Measurements from ENCODE around the gene CPM.
"Not testable (repeated sequence)": the region's sequence is repeated elsewhere in the genome, so short reads cannot be mapped to it uniquely, and the experiment has no call there.

- not testable (repeated sequence) for TF ChIP-seq EZH2 (IDR thresholded peaks at IDR 0.05; ENCODE audit: low read length)
- TF ChIP-seq, protein P1, sequence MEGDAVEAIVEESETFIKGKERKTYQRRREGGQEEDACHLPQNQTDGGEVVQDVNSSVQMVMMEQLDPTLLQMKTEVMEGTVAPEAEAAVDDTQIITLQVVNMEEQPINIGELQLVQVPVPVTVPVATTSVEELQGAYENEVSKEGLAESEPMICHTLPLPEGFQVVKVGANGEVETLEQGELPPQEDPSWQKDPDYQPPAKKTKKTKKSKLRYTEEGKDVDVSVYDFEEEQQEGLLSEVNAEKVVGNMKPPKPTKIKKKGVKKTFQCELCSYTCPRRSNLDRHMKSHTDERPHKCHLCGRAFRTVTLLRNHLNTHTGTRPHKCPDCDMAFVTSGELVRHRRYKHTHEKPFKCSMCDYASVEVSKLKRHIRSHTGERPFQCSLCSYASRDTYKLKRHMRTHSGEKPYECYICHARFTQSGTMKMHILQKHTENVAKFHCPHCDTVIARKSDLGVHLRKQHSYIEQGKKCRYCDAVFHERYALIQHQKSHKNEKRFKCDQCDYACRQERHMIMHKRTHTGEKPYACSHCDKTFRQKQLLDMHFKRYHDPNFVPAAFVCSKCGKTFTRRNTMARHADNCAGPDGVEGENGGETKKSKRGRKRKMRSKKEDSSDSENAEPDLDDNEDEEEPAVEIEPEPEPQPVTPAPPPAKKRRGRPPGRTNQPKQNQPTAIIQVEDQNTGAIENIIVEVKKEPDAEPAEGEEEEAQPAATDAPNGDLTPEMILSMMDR (optimal IDR thresholded peaks at IDR 0.05 in 1 of 3, IDR thresholded peaks at IDR 0.05 in 1 of 3, conservative IDR thresholded peaks at IDR 0.05 in 1 of 3; ENCODE audit: extremely low read depth in 1 of 3, insufficient read depth in 2 of 3, low read length in 3 of 3): not testable (repeated sequence)
Observed at GRCh38 chr12:68802372-68802745, 130.6 kb downstream of the CPM start.

Measured in keratinocyte (primary cell).